Kidney glomerular epithelial cell (primary cell): Measurements from ENCODE around the gene WFDC5.

Source experiments
- DNase-seq: peaks from one replicate; lab custom pipeline; 2025; lab: John Stamatoyannopoulos, UW

WFDC5 gene

DNA sequence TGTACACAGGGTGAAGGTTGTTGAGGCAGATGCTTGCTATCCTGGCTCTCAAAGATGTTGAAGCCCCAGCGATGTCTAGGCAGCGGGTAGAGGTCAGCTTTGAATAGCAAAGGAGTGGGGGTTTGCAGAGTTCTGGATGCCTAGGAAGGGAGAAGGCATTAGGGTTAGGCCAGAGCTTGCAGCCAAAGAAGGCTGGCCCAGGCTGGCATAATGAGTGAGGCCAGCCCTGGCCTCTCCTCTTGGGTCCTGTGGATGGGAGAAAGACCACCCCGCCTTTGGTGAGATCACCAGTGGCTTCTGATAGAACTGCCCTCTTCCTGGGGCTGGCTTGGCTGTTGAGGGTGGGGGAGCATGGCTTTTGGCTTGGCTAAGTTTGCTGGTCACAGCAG lies 406 bp upstream of the WFDC5 start:
- no peak for DNase-seq

DNA sequence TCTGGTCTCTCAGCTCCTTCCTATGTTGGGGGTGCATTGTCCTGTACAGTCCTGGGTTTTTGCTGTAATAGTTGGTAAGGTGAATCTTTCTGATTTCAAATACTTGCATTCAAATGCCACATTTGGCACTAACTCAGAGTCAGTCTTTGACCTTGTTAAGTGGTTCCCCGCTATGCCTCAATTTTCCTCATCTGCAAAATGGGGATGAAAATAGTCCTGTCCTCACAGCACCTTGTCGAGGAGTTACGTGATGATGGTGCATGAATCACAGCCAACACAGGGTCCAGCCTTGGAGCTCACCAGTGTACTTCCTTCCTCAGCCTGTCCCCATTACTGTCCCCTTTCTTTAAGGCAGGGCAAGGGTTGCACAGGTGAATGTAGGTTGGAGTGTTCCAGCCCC lies 1.1 kb downstream of the WFDC5 start:
- DNase-seq, result no peak

DNA sequence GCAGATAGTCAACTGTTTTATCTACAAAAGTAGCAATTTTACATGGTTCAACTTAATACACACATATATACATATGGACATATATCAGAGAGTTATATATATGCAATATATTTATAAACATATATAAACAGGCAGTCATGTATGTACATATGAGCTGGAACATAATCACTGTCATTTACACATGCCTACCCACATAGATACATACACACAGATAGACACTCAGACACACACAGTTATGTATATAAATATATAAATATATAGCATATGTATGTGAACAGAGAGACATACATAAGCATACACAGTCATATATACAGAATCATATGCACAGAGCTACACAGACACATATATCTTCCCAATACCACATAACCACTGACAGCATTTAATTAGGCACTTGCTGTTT lies 2.2 kb downstream of the WFDC5 start:
- no peak for DNase-seq

DNA sequence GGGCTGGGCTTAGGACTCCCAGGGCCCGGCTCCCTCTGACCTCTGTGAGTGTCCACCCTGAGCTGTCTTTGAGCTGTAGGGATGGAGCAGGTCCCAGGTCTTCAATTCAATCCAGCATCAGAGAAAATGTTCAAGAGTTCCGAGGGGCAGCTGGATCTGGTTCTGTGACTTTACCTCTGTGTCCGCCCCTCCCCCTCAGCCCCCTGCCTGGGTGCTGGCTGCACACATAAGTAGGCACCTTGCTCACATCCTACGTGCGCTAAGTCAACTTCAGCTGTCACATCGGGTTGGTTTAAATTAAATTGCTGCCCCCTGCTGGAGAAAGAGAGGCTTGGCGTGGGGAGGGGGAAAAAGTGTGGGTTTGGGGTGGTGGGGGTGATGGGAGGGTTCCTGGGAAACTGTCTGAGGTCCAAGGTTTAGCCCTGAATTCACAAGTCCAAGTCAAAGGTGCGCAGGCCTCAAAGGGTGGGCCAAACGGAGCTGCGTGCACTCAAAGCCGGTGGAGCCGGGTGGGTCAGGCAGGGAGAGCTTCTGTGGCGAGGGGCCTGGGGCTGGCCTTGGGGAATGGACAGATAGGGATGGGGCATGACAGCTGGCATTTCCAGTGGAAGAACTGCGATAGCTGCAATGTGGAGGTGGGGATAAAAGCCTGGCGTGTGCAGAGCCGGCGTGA lies 3.0 kb downstream of the WFDC5 start:
- DNase-seq, result no peak

DNA sequence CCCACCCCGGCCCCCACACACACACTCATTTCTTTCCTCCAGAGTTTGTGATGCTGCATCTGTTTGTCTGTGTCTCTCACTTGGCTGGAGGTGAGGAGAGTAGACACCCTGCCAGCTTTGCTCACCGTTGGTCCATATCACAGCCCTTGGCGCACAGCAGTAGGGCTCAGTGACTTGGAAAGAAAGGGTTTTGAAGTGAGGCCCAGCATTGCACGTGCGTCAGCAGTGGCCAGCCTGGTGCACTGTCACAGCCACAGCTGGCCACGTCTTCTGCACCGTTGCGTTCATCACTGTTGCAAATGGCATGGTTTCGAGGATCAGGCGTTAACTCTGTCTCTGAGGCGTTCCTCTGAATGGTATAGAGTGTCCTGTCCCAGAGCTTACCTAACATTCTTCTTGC lies 3.7 kb downstream of the WFDC5 start:
- no peak for DNase-seq

DNA sequence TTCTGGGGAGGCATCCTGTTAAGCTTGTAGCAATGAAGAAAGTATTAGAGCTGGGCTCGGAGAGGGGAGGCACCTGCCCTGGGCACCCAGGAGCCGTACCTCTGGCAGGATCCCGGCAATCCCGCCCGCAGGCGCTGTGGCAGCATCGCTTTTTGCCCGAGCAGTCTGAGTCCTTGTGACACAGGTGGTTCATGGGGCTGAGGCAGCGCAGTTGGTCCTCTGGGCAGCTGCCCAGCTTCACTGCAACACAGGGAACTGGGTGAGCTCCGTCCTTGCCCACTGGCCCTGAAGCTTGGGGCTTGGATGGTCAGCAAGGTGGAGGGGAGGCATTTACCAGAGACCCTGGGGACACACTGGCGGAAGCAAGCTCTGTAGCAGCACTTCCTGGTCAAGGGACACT lies 4.7 kb downstream of the WFDC5 start:
- DNase-seq, result no peak

DNA sequence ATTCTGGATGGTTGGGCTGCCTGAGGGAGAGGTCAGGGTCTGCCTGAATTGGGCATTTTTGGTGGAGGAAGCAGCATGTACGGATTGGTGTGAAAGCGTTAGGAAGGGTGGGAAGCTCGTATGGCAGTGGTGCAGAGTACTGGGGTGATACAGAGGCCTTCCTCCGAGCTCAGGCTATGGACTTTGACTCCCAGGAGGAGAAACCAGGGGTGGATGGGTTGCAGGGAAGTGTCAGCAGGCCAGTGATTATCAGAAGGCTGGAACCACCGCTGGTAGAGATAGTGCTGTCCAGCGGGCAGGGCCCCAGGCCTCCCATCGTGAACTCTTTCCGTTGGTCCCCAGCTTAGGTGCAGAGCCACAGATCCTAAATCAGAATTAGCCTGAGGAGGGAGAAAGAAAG lies 5.3 kb downstream of the WFDC5 start:
- no peak for DNase-seq

DNA sequence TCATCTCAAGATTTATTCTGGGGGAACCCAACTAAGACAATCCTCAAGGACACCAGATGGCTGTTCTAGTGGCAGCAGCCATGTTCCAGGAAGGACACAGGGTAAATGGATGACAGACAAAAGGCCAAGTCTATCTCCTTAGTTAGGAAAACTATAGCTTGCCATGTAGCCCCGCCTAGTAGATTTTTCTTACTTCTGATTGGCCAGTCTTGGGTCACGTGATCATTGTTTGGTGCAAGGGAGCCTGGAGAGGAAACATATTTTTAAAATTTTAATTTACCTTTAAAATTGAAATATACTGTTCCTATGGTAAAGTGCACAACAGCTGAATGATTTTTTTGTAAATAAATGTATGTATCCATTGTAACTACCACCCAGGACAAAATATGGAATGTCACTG lies 9.7 kb downstream of the WFDC5 start:
- DNase-seq, result peak; percentile 44

DNA sequence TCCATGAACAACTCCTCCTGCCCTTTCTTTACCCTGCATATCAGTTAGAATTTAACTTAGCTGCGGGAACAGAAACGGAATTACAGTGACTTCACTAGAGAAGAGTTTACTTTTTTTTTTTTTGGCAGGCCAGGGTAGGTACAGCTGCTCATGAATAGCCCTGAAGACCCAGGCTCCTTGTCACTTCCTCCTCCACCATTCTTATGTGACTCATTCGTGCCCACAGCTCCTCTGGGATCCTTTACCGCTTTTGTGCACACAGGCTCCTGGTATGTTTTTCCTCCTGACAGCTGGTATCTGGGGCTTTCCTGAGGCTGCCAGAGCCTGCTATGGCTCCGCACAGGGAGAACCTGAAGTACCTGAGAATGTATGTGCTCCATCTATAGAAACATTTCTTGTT lies 10.2 kb downstream of the WFDC5 start:
- peak; percentile 98 for DNase-seq

DNA sequence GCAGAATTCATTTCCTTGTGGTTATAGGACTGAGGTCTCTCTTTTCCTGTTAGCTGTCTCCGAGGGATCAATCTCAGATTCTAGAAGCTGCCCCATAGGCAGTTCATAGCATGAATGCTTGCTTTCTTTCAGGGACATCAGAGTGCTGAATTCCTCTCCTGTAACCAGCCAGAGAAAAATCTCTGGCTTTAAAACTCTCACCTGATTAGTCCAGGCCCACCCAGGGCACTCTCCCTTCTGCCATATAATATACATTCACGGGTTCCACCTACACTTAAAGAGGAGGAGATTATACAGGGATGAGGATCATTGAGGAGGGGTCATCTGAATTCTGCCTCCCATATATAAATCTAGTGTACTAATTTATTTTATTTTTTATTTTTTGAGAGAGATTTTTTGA lies 11.9 kb downstream of the WFDC5 start:
- no peak for DNase-seq

DNA sequence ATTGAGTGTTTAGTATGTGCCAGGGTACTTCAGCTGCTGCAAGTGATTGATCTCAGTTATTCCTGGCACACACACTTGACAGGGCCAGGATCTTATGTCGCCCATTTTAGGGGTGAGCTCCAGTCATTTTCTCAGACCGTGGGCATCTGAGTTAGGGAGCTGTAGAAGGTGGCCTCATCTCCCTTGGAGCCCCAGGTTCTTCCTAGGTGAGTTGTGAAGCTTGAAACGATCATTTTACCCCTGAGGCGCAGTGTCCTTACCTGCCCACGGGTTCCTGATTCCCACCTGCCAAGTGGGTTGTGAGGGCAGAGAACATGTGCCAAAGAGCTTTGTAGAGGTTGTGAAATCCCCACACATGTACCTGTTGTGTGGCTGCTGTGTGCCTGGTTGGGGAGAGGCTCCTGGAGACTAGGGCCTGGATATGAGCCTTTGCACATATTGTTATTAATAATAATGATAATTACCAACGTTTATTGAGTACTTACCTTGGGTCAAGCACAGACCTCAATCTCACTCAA lies 13.6 kb downstream of the WFDC5 start:
- no peak for DNase-seq

DNA sequence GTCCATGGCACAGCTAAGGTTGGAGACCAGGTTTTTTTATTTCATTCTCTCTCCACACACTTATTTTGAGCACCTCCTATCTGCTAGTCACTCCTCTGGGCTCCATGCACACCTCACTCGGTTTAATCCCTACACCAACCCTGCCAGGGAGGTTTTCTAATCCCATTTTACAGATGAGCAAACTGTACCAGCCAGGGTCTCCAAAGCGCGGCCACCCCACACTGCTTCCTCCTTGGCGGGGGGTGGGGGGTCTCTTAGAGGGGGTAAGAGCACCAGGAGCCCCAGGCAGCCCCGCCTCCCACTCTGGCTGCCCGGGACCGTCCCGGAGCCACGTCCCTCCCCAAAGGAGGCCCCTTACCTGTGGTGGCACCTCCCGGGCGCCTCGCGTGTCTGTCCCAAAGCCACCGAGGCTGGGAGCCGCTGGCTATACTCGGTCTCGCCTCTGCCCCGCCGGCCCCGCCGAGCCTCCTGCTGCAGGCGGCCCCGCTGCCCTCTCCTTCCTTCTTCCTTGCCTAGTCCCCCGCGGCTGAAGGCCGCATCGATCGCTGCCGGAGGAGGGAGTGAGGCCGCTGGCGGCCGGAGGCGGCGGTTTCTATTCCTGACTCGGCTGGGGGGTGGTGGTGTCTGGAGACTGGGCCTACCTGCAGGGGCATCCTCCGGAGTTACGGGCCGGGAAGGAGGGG lies 14.3 kb downstream of the WFDC5 start, which contains the start of gene KCNS1:
KCNS1 (minus strand) TSS at position 565 of the 683 bp plus-strand sequence. CDS start 1,891 bp downstream, outside the sequence.
- no peak for DNase-seq

DNA sequence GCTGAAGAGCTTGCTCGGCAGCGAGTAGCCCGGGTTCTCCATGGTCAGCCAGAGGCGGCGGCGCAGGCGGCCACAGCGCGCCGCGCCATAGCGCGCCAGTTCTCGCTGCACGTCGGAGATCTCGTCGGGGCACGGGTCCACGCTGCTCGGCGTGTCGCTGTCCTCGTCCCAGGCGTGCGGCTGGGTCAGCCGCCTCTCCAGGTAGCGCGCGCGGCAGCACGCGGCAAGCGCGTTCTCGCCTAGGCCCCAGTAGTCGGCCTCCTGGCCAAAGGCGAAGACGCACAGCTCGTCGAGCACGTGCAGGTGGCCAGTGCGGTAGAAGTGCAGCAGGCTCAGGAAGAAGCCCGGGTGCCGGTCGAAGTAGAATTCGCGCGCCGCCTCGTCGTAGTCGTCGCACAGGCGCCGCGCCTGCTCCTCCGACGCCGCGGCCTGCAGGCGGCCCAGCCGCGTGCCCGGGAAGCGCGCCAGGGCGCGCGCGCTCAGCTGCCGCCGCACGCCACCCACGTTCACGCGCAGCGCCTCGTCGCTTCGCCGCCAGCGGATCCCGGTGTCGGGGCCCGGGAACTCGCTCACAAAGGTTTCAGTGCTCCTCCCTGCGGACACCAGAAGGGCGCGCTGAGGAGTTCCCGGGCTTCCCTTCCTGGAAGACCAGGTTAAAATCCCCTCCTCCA lies 16.7 kb downstream of the WFDC5 start:
- no peak for DNase-seq

DNA sequence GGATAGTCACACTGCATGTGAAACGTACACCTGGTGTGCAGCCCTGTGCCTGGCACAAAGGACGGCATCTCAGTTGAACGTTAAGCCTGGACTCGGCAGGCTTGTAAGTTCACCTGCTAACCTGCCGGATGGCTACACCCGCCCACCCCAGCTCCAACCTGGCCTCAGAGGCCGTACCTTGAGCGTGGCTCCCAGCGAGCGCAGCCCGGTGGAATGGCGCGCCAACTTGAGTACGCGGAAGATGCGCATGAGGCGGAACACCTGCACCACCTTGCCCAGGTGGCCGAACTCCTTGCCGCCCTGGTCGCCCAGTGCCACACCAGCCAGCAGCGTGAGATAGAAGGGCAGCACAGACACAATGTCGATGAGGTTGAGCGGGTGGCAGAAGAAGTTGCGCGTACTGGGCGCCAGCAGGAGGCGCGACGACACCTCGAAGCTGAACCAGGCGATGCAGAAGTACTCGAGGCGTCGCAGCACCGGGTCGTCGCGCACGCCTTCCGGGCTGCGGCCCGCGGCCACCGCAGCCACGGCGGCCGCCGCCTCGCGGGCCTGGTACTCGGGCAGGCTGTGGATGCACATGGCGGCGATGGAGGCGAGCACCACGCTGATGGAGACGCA lies 17.4 kb downstream of the WFDC5 start:
- DNase-seq, result no peak

DNA sequence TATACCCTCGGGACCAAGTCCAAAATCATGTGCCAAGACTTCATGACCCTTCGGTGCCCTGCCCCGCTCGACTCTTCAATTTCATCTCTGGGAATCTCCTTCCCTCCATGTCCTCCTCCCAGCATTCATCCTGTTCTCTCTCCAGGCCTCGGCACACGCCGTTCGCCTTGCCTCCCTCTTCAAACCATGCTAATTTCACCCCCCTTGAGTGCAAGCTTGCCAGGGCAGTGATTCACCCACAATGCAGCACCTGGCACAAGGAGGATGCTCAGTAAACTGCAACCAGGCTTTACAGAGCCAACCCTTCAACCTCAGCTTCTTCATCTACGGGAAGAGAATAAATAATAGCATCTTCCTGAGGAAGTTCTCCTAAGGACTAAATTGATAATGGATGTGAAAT lies 18.2 kb downstream of the WFDC5 start:
- DNase-seq, result no peak

DNA sequence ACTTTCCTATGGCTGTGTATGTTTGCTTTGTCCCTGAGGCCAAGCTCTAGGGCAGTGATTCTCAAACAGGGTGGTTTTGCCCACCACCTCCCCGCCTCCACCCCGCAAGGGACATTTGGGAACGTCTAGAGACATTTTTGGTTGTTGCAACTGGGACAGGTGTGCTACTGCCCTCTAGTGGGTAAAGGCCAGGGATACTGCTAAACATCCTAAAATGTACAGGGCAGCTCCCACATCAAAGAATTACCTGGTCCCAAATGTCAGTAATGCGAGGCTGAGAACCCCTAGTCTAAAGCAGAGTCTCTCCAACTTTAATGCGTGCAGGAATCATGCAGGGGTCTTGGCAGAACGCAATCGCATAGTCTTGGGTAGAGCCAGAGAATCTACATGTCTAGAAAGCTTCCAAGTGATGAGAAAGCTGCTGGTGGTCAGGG lies 19.2 kb downstream of the WFDC5 start:
- peak; percentile 71 for DNase-seq

DNA sequence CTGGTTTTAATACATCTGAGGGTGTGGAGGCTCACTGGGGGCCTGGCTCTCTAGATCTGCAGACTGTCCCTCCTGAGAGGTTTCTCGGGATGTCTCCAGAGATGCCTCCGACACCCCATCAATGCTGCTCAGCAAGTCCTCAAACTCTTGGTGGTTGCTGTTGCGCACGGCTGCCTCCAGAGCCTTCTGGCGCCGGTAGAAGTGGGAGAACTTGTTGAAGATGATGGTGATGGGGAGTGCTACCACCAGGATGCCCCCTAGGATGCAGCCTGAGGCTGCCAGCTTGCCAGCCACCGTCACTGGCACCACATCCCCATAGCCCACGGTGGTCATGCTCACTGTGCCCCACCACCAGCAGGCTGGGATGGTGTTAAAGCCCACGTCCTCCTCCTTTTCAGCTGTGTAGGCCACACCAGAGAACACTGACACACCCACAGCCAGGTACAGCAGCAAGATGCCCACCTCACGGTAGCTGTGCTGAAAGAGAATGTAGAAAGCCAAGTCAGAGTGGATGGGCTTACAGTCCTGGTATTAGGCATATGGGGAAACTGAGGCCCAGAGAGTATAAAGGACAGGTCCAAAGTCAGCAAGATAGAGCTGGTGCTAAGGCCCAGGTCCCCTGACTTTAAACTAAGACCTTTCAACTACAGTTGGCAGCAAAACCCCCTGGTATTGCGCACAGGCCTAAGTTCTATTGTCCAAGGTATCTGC lies 20.0 kb downstream of the WFDC5 start:
- no peak for DNase-seq

DNA sequence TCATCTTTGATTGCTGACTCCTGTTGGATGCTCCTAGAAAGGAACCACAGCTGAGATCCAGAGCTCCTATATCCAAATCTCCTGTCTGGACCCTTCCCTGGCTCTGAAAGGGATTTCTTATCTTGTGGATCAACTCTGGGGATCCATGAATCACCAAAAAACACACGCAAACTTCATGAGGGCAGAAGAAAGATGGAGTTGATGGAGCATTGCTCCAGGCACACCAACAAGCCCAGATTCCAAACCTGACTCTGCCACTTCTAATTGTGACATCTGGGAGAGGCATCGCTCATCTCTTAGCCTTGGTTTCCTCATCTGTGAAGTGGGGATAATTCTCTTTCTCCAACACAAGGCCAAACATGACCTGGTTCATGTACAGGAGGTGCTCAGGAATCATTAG lies 20.8 kb downstream of the WFDC5 start:
- no peak for DNase-seq

DNA sequence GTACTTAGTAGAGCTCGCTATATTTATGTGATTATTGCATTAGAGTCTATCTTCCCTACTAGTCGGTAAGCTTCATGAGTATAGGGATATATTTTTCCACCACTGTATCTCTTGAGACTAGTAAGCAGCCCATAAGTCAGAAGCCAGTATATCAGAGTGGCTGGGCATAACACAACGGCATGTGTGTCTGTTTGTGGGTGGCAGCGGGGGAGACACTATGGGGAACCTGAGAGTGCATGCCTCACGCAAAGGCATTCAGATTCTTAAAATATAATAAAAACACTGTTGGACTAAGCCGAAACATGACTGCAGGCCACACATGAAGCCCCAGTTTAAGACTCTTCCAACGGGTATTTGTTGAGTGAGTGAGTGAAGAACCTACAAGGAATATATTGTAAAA lies 22.1 kb downstream of the WFDC5 start:
- DNase-seq, result no peak

DNA sequence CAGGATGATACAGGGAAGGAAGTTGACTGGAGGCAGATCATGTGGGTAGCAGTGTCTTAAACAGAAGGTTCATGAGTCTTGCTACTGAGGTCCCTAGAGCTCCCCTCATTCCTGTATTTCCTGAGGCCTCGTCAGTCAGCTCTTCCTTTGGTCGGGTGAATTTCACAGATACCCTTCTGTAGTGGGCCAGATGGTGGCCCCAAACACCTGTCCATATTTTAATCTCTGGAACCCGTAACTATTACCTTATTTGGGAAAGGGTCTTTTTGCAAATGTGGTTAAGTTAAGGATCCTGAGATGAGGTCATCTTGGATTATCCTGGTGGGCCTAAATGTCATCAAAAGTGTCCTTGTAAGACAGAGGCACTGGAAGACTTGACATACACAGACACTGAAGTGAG lies 23.6 kb downstream of the WFDC5 start:
- DNase-seq, result no peak

DNA sequence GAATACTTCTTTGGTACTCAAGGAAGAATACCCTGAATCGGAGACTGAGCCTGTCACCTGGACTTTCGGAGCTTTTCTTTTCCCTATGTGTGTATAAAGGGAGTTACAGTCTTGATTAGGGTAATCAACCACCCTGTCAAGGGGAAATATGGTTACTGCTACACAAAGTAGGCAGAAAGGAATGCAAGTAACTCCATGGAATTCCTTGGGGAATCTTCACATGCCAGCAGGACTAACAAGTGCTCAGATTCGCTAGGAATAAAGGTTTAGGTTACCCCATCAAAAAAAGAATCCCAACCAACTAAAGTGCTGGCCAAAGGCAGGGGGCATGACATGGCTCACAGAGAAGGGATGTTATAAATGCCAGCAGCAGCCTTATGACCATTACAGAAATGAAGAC lies 24.5 kb downstream of the WFDC5 start:
- DNase-seq, result peak; percentile 30

DNA sequence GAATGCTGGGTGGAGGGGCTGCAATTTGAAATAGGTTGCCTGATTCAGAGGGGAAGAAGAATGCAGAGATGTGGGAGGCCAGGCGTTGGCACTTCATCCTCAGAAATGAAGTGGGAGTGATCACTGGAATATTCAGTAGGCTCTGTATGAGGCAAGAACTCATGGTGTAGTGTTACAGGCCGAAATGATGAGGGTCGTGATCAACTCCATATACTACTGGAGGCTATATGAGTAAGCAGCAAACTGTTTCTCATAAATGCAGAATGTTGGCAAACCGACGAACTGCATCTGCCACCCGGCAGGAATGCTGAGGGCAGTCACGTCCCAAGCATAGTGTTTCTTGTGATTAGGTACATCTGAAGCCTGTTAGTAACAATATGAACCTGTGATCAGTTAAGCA lies 26.7 kb downstream of the WFDC5 start:
- DNase-seq, result peak; percentile 80
